GM12878 (cell line): ENCODE measurements around the gene ANO1.

Experiments used
- BRCA1 ChIP-seq: IDR thresholded peaks from 2 replicates; pipeline ENCODE4 v1.6.1; 2011; ENCODE audit warnings: low read depth, low read length, improper control_type of control experiment
- CHD4 ChIP-seq: fragments of 200-600 bp; sonication (generic); IDR thresholded peaks from 2 replicates; pipeline ENCODE4 v1.6.1; 2016; ENCODE audit warnings: mild to moderate bottlenecking
- CTCF ChIP-seq, 3 experiments: IDR thresholded peaks in 2 of 3; conservative IDR thresholded peaks in 1 of 3; 2 replicates each; pipeline ENCODE4 v1.5.1; 2011; ENCODE audit warnings: low read depth in 3 of 3, low read length in 3 of 3, mild to moderate bottlenecking in 3 of 3, control low read depth in 2 of 3, moderate library complexity in 2 of 3, inconsistent platforms in 1 of 3, mixed read lengths in 1 of 3; ENCODE audit not compliant: control insufficient read depth in 2 of 3, insufficient read depth in 1 of 3; ENCODE audit errors: extremely low read depth in 1 of 3

GRCh38 chr11:70064008-70064725 lies 13.9 kb upstream of the ANO1 start:
- no peak for TF ChIP-seq CTCF (IDR thresholded peaks at IDR 0.05 in 2 of 3, conservative IDR thresholded peaks at IDR 0.05 in 1 of 3; ENCODE audit: control insufficient read depth in 2 of 3, extremely low read depth in 1 of 3, insufficient read depth in 1 of 3, low read depth in 3 of 3, low read length in 3 of 3)
- no peak for TF ChIP-seq CHD4
- no peak for TF ChIP-seq BRCA1
